Measurements from ENCODE around the gene MAGEA11. TPM values are rescaled to one million over a fixed set of nuclear protein-coding genes. Genes with fewer than 3 reads are reported as not detected.

MAGEA11 gene
- polyA plus RNA-seq, 1 donor (not counting 4 experiments of a cell fraction or from before 2014, with no cell fraction given), result not detected

GRCh38 chrX:149704664-149705063, 7.2 kb upstream of the MAGEA11 start:
- H3K4me3 ChIP-seq (ENCODE audit: control insufficient read depth in 2 of 3, extremely low read depth in 1 of 3, insufficient read depth in 2 of 3, low read depth in 1 of 3, low read length in 3 of 3), result no peak overlapping the region
- H3K79me2 ChIP-seq (ENCODE audit: control insufficient read depth, insufficient read depth, low read length), result no peaks in the 10 kb centered on the region
- no peaks in the 10 kb centered on the region for H3K9me1 ChIP-seq (ENCODE audit: control insufficient read depth, extremely low read depth, insufficient read depth, low read length)
- H3K27me3 ChIP-seq (ENCODE audit: control insufficient read depth, extremely low read depth, insufficient read depth, low read length), result no peaks in the 10 kb centered on the region
- DNase-seq (ENCODE audit: low read depth, low spot score) (no peak), FAIRE-seq (no peak)
- H3K4me1 ChIP-seq (ENCODE audit: control insufficient read depth, extremely low read depth, insufficient read depth, low read length), result no peaks in the 10 kb centered on the region
- dilution Hi-C loops (cut with MboI; ENCODE audit: extremely low pct_ligation_motif_present, low sequenced_read_pairs), result no loop called here
- H3K36me3 ChIP-seq (ENCODE audit: control insufficient read depth in 2 of 2, extremely low read depth in 1 of 2, insufficient read depth in 2 of 2, low read length in 2 of 2), result no peaks in the 10 kb centered on the region
- no peaks in the 10 kb centered on the region for H3K9me3 ChIP-seq (ENCODE audit: control insufficient read depth, low read depth, low read length)
- no peak overlapping the region for H3K4me2 ChIP-seq (ENCODE audit: control insufficient read depth, extremely low read depth, insufficient read depth, low read depth, low read length)
- no peak overlapping the region for H3K27ac ChIP-seq (ENCODE audit: control insufficient read depth, insufficient read depth, low read length)
- no peak for TF ChIP-seq EZH2 (IDR thresholded peaks at IDR 0.05; ENCODE audit: low read length)
- H2AFZ ChIP-seq (ENCODE audit: control insufficient read depth, low read length), result no peak overlapping the region
- H3K9ac ChIP-seq (ENCODE audit: control insufficient read depth, extremely low read depth, insufficient read depth, low read length), result no peak overlapping the region
- H4K20me1 ChIP-seq (ENCODE audit: control insufficient read depth, extremely low read depth, insufficient read depth, low read length), result no peaks in the 10 kb centered on the region

- no peak for TF ChIP-seq EZH2 (IDR thresholded peaks at IDR 0.05; ENCODE audit: low read length)
- TF ChIP-seq CTCF (optimal IDR thresholded peaks at IDR 0.05 in 1 of 3, IDR thresholded peaks at IDR 0.05 in 1 of 3, conservative IDR thresholded peaks at IDR 0.05 in 1 of 3; ENCODE audit: extremely low read depth in 1 of 3, insufficient read depth in 2 of 3, low read length in 3 of 3), result no peak
- no peak overlapping the region for H3K4me3 ChIP-seq (ENCODE audit: control insufficient read depth in 2 of 3, extremely low read depth in 1 of 3, insufficient read depth in 2 of 3, low read depth in 1 of 3, low read length in 3 of 3)
- FAIRE-seq (no peak), DNase-seq (ENCODE audit: low read depth, low spot score) (no peak)
- H3K4me1 ChIP-seq (ENCODE audit: control insufficient read depth, extremely low read depth, insufficient read depth, low read length), result no peaks in the 10 kb centered on the region
- H3K9me3 ChIP-seq (ENCODE audit: control insufficient read depth, low read depth, low read length), result no peaks in the 10 kb centered on the region
- H3K79me2 ChIP-seq (ENCODE audit: control insufficient read depth, insufficient read depth, low read length), result no peaks in the 10 kb centered on the region
- H3K9me1 ChIP-seq (ENCODE audit: control insufficient read depth, extremely low read depth, insufficient read depth, low read length), result no peaks in the 10 kb centered on the region
- H3K9ac ChIP-seq (ENCODE audit: control insufficient read depth, extremely low read depth, insufficient read depth, low read length), result no peak overlapping the region
- H2AFZ ChIP-seq (ENCODE audit: control insufficient read depth, low read length), result no peak overlapping the region
- dilution Hi-C loops (cut with MboI; ENCODE audit: extremely low pct_ligation_motif_present, low sequenced_read_pairs), result no loop called here
- H3K27me3 ChIP-seq (ENCODE audit: control insufficient read depth, extremely low read depth, insufficient read depth, low read length), result no peaks in the 10 kb centered on the region
- no peak overlapping the region for H3K4me2 ChIP-seq (ENCODE audit: control insufficient read depth, extremely low read depth, insufficient read depth, low read depth, low read length)
- H4K20me1 ChIP-seq (ENCODE audit: control insufficient read depth, extremely low read depth, insufficient read depth, low read length), result no peaks in the 10 kb centered on the region
- no peaks in the 10 kb centered on the region for H3K36me3 ChIP-seq (ENCODE audit: control insufficient read depth in 2 of 2, extremely low read depth in 1 of 2, insufficient read depth in 2 of 2, low read length in 2 of 2)
- no peak overlapping the region for H3K27ac ChIP-seq (ENCODE audit: control insufficient read depth, insufficient read depth, low read length)
These were observed 4.5 kb upstream of the MAGEA11 start for GRCh38 chrX:149707147-149707901.

DNA sequence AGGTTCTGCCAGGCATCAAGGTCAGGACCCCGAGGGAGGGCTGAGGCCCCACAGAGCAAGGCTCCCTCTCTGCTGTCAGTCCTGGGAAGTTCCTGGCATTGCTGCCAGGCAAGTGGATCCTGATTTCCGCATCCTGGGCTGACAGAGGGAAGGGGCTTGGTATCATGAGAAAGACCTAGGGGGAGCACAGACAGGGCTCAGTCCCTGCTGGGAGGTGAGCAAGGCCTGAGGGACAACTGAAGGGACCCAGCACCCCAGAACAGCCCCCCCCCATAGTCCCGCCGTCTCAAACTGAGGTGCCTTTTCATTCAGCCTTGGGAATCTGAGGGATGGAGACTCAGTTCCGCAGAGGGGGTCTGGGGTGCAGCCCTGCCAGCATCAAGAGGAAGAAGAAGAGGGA, 971 bp downstream of the MAGEA11 start:
- Histone ChIP-seq H3K9me1 (ENCODE audit: control insufficient read depth, extremely low read depth, insufficient read depth, low read length) (no peaks in the 10 kb centered on the region), H2AFZ (ENCODE audit: control insufficient read depth, low read length) (no peak overlapping the region), H3K36me3 (ENCODE audit: control insufficient read depth in 2 of 2, extremely low read depth in 1 of 2, insufficient read depth in 2 of 2, low read length in 2 of 2) (no peaks in the 10 kb centered on the region), H3K27ac (ENCODE audit: control insufficient read depth, insufficient read depth, low read length) (no peak overlapping the region), H3K4me2 (ENCODE audit: control insufficient read depth, extremely low read depth, insufficient read depth, low read depth, low read length) (no peak overlapping the region), H3K9me3 (ENCODE audit: control insufficient read depth, low read depth, low read length) (no peaks in the 10 kb centered on the region), H3K9ac (ENCODE audit: control insufficient read depth, extremely low read depth, insufficient read depth, low read length) (no peak overlapping the region), H3K4me1 (ENCODE audit: control insufficient read depth, extremely low read depth, insufficient read depth, low read length) (no peaks in the 10 kb centered on the region), H3K4me3 (ENCODE audit: control insufficient read depth in 2 of 3, extremely low read depth in 1 of 3, insufficient read depth in 2 of 3, low read depth in 1 of 3, low read length in 3 of 3) (no peak overlapping the region), H3K79me2 (ENCODE audit: control insufficient read depth, insufficient read depth, low read length) (no peaks in the 10 kb centered on the region), H3K27me3 (ENCODE audit: control insufficient read depth, extremely low read depth, insufficient read depth, low read length) (peaks cover 3% of the 10 kb centered on the region), H4K20me1 (ENCODE audit: control insufficient read depth, extremely low read depth, insufficient read depth, low read length) (no peaks in the 10 kb centered on the region)
- FAIRE-seq (no peak), DNase-seq (ENCODE audit: low read depth, low spot score) (no peak)
- TF ChIP-seq CTCF (optimal IDR thresholded peaks at IDR 0.05 in 1 of 3, IDR thresholded peaks at IDR 0.05 in 1 of 3, conservative IDR thresholded peaks at IDR 0.05 in 1 of 3; ENCODE audit: extremely low read depth in 1 of 3, insufficient read depth in 2 of 3, low read length in 3 of 3) (no peak), EZH2 (IDR thresholded peaks at IDR 0.05; ENCODE audit: low read length) (no peak)
- dilution Hi-C loops (cut with MboI; ENCODE audit: extremely low pct_ligation_motif_present, low sequenced_read_pairs), result no loop called here
